OCI-LY3 (cell line): Measurements from ENCODE around the gene KLRB1.
"Not testable (repeated sequence)": the region's sequence is repeated elsewhere in the genome, so short reads cannot be mapped to it uniquely, and the experiment has no call there.

Experiments
- H2AFZ ChIP-seq: fragments of 200-600, 300-600 bp; shearing (Covaris generic); 2 replicates; pipeline ENCODE4 v1.6.0; 2014; ENCODE audit warnings: antibody characterized with exemption, low read depth, low read length
- H3K27ac ChIP-seq: fragments of 200-600, 300-600 bp; sonication (generic); 2 replicates; pipeline ENCODE4 v1.5.1; 2014; ENCODE audit warnings: mild to moderate bottlenecking, low read length, moderate library complexity, mixed read lengths
- H3K27me3 ChIP-seq: fragments of 200-600, 300-600 bp; sonication (generic); 2 replicates; pipeline ENCODE4 v1.6.1; 2014; ENCODE audit warnings: low read depth, low read length, mixed read lengths
- H3K36me3 ChIP-seq: fragments of 200-600, 300-600 bp; sonication (generic); replicated peaks from 2 replicates; pipeline ENCODE3; 2014; ENCODE audit warnings: low read depth, low read length, mixed read lengths
- H3K4me1 ChIP-seq: fragments of 300-600, 200-600 bp; sonication (generic); 2 replicates; pipeline ENCODE4 v1.6.1; 2014; ENCODE audit warnings: low read length, mixed read lengths
- H3K4me2 ChIP-seq: fragments of 200-600, 300-600 bp; sonication (generic); 2 replicates; pipeline ENCODE4 v1.6.1; 2014; ENCODE audit warnings: low read length, mixed read lengths
- H3K4me3 ChIP-seq: fragments of 300-600, 200-600 bp; sonication (generic); 2 replicates; pipeline ENCODE4 v1.5.1; 2014; ENCODE audit warnings: antibody characterized with exemption, mild to moderate bottlenecking, low read length, moderate library complexity
- H3K79me2 ChIP-seq: fragments of 300-600, 200-600 bp; shearing (Covaris generic); 2 replicates; pipeline ENCODE4 v1.6.1; 2014; ENCODE audit warnings: mild to moderate bottlenecking, low read length, mixed read lengths
- H3K9ac ChIP-seq: fragments of 300-600, 200-600 bp; shearing (Covaris generic); 2 replicates; pipeline ENCODE4 v1.6.0; 2014; ENCODE audit warnings: mild to moderate bottlenecking, low read length, moderate library complexity
- H3K9me3 ChIP-seq: fragments of 200-600, 300-600 bp; shearing (Covaris generic); 2 replicates; pipeline ENCODE4 v1.6.1; 2014; ENCODE audit warnings: low read length, mixed read lengths; ENCODE audit not compliant: insufficient read depth
- H4K20me1 ChIP-seq: fragments of 200-600, 300-600 bp; sonication (generic); 2 replicates; pipeline ENCODE4 v1.6.1; 2016; ENCODE audit warnings: low read length, mixed read lengths; ENCODE audit not compliant: insufficient read depth
- EZH2phosphoT487 ChIP-seq: fragments of 200-600 bp; shearing (Covaris generic); IDR thresholded peaks from 2 replicates; pipeline ENCODE4 v1.6.1; 2018; ENCODE audit warnings: antibody characterized with exemption, mixed run types, low read depth
- TF ChIP-seq, protein P1 (sequence below): fragments of 200-600, 300-600 bp; sonication (generic); IDR thresholded peaks from 2 replicates; pipeline ENCODE4 v1.5.1; 2014; ENCODE audit warnings: antibody characterized with exemption, low read length, low read depth

KLRB1 gene

DNA sequence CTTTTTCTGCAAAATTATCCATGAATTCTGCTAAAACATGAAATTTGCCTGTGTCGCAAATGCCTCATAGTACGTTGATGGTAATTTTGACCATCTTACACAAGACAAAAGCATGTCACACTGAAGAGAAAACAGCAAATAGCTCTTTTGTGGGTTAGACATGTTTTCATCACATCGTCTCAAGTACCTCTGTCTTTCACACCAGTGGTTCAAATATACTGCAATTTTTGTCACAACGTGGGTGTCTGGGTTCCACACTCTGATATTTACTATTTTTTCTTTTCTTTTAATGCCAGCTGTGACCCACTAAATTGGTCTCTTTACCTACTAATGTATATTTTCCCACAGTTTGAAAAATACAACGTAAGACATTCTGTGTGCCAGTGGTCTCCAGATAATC is 10.4 kb downstream of the KLRB1 start:
- TF ChIP-seq EZH2phosphoT487: no peak
- TF ChIP-seq, protein P1, sequence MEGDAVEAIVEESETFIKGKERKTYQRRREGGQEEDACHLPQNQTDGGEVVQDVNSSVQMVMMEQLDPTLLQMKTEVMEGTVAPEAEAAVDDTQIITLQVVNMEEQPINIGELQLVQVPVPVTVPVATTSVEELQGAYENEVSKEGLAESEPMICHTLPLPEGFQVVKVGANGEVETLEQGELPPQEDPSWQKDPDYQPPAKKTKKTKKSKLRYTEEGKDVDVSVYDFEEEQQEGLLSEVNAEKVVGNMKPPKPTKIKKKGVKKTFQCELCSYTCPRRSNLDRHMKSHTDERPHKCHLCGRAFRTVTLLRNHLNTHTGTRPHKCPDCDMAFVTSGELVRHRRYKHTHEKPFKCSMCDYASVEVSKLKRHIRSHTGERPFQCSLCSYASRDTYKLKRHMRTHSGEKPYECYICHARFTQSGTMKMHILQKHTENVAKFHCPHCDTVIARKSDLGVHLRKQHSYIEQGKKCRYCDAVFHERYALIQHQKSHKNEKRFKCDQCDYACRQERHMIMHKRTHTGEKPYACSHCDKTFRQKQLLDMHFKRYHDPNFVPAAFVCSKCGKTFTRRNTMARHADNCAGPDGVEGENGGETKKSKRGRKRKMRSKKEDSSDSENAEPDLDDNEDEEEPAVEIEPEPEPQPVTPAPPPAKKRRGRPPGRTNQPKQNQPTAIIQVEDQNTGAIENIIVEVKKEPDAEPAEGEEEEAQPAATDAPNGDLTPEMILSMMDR: no peak

GRCh38 chr12:9590441-9590840 is 17.3 kb downstream of the KLRB1 start:
- H3K4me2 ChIP-seq: no peak overlapping the region
- no peak overlapping the region for H3K9ac ChIP-seq
- H2AFZ ChIP-seq: no peak overlapping the region
- H3K27ac ChIP-seq: no peak overlapping the region
- H3K9me3 ChIP-seq: no peaks in the 10 kb centered on the region
- H3K27me3 ChIP-seq: no peaks in the 10 kb centered on the region
- H3K4me3 ChIP-seq: no peak overlapping the region
- H3K79me2 ChIP-seq: no peaks in the 10 kb centered on the region
- TF ChIP-seq EZH2phosphoT487: no peak
- TF ChIP-seq, protein P1: no peak
- H3K36me3 ChIP-seq: no peaks in the 10 kb centered on the region
- H4K20me1 ChIP-seq: no peaks in the 10 kb centered on the region
- no peaks in the 10 kb centered on the region for H3K4me1 ChIP-seq

More for the DNA sequence above, 10.4 kb downstream of the KLRB1 start:
- H2AFZ ChIP-seq: no peak overlapping the region
- H3K4me1 ChIP-seq: peaks cover 24% of the 10 kb centered on the region
- H3K9ac ChIP-seq: no peak overlapping the region
- H3K36me3 ChIP-seq: no peaks in the 10 kb centered on the region
- H3K9me3 ChIP-seq: no peaks in the 10 kb centered on the region
- H3K4me3 ChIP-seq: no peak overlapping the region
- no peaks in the 10 kb centered on the region for H4K20me1 ChIP-seq
- H3K79me2 ChIP-seq: no peaks in the 10 kb centered on the region
- H3K4me2 ChIP-seq: no peak overlapping the region
- H3K27me3 ChIP-seq: no peaks in the 10 kb centered on the region
- H3K27ac ChIP-seq: no peak overlapping the region

DNA sequence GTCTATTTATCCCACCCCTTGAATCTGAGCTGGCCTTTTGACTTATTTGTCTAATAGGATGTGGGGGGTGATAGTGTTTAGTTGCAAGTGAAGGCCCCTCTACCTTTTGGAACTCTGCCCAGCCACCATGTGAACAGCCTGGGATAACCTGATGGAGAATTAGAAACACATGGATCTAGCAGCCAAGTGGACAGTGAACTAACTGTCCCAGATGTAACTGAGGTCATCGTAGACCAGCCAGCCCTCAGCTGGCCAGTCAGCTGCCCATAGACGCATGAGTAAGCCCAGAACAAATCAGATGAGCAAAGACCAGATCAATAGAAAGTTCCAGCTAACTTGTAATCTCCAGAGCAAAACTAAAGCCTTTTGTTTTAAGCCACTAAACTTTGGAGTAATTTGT is 19.0 kb downstream of the KLRB1 start:
- no peak overlapping the region for H3K4me2 ChIP-seq
- no peaks in the 10 kb centered on the region for H3K27me3 ChIP-seq
- no peak overlapping the region for H3K4me3 ChIP-seq
- no peak overlapping the region for H3K9ac ChIP-seq
- no peaks in the 10 kb centered on the region for H4K20me1 ChIP-seq
- no peaks in the 10 kb centered on the region for H3K9me3 ChIP-seq
- H3K79me2 ChIP-seq: no peaks in the 10 kb centered on the region
- H2AFZ ChIP-seq: no peak overlapping the region
- no peaks in the 10 kb centered on the region for H3K36me3 ChIP-seq
- H3K27ac ChIP-seq: no peak overlapping the region
- TF ChIP-seq EZH2phosphoT487: no peak
- TF ChIP-seq, protein P1: no peak
- H3K4me1 ChIP-seq: no peaks in the 10 kb centered on the region

GRCh38 chr12:9587987-9588600 is 19.6 kb downstream of the KLRB1 start:
- H4K20me1 ChIP-seq: no peaks in the 10 kb centered on the region
- no peak overlapping the region for H3K4me3 ChIP-seq
- no peaks in the 10 kb centered on the region for H3K4me1 ChIP-seq
- no peak overlapping the region for H3K27ac ChIP-seq
- H3K9me3 ChIP-seq: no peaks in the 10 kb centered on the region
- no peak overlapping the region for H3K9ac ChIP-seq
- H3K36me3 ChIP-seq: no peaks in the 10 kb centered on the region
- no peaks in the 10 kb centered on the region for H3K79me2 ChIP-seq
- no peak overlapping the region for H3K4me2 ChIP-seq
- TF ChIP-seq EZH2phosphoT487: no peak
- TF ChIP-seq, protein P1: no peak
- no peaks in the 10 kb centered on the region for H3K27me3 ChIP-seq
- no peak overlapping the region for H2AFZ ChIP-seq

DNA sequence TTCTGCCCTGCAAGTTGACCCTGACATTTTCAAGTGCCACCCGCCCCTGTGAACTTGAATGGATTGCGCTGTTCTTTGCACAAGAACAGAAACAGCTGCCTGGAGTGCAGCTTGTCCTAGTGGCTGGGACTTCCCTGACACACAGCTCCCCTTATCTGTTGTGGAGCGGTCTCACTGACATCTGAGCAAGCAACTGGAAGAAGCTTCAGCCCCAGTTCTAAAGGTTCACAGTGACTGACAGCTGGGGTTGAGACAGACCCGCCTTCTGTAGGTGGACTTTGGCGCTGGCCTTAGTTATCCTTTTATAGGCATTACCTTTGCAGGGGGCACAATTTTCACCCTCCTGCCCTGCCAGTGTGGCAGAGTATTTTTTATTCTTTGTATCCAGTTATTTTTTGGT is 30.0 kb downstream of the KLRB1 start:
- not testable (repeated sequence) for H3K79me2 ChIP-seq, H3K9me3 ChIP-seq, H2AFZ ChIP-seq, H3K4me3 ChIP-seq, H3K27ac ChIP-seq, H3K9ac ChIP-seq, H3K4me1 ChIP-seq, H4K20me1 ChIP-seq, H3K4me2 ChIP-seq, H3K27me3 ChIP-seq, H3K36me3 ChIP-seq

GRCh38 chr12:9567151-9567550 is 40.6 kb downstream of the KLRB1 start:
- not testable (repeated sequence) for H3K27ac ChIP-seq, H4K20me1 ChIP-seq, H3K4me2 ChIP-seq, H3K4me3 ChIP-seq, H3K36me3 ChIP-seq, H3K9me3 ChIP-seq, H2AFZ ChIP-seq, H3K9ac ChIP-seq, H3K79me2 ChIP-seq, H3K4me1 ChIP-seq, H3K27me3 ChIP-seq
